Thyroid gland (tissue), 4 donors: ENCODE data around the gene PCBP3. TPM values are rescaled to one million over a fixed set of nuclear protein-coding genes. Genes with fewer than 3 reads are reported as not detected.

ENCODE experiments used
- DNase-seq, 2 donors: peaks; one replicate each; pipeline ENCODE4 v3.0.0-alpha.2; 2019
- H3K27ac ChIP-seq, 3 donors: fragments of 200-600 bp; sonication (generic); 1 replicate in 2 of 3; 2 replicates in 1 of 3; pipeline ENCODE4 v1.5.1; 2016 to 2019; ENCODE audit warnings: mild to moderate bottlenecking in 1 of 3, moderate library complexity in 1 of 3
- H3K27me3 ChIP-seq: fragments of 200-600 bp; sonication (generic); one replicate; pipeline ENCODE4 v1.5.1; 2019
- H3K36me3 ChIP-seq, 2 donors: fragments of 200-600 bp; sonication (generic); one replicate each; pipeline ENCODE4 v1.5.1; 2016 to 2019
- H3K4me1 ChIP-seq, 2 donors: fragments of 200-600 bp; sonication (generic); one replicate each; pipeline ENCODE4 v1.5.1; 2017 to 2019
- H3K4me3 ChIP-seq, 3 donors: fragments of 200-600 bp; sonication (generic); replicated peaks in 1 of 3; 1 replicate in 2 of 3; 2 replicates in 1 of 3; pipeline ENCODE4 v1.5.1; 2016; ENCODE audit warnings: mild to moderate bottlenecking in 1 of 3
- H3K9me3 ChIP-seq: fragments of 200-600 bp; sonication (generic); one replicate; pipeline ENCODE4 v1.5.1; 2017
- CTCF ChIP-seq, 6 experiments: fragments of 200-600 bp in 3 of 6; fragments of 450-650 bp in 3 of 6; sonication (generic) in 3 of 6; IDR thresholded peaks; one replicate each; pipeline ENCODE4 v1.5.1; 2016 to 2019; ENCODE audit warnings: antibody characterized with exemption in 6 of 6, mild to moderate bottlenecking in 2 of 6, inconsistent platforms in 1 of 6, moderate library complexity in 1 of 6
- POLR2A ChIP-seq, 2 donors: fragments of 450-650 bp; IDR thresholded peaks; one replicate each; pipeline ENCODE4 v1.6.1; 2017; ENCODE audit warnings: antibody characterized with exemption in 2 of 2, mild to moderate bottlenecking in 2 of 2, moderate library complexity in 1 of 2
- WGBS, 2 donors: methylation state at CpG; one replicate each; pipeline ENCODE4 v1.1.5; 2017; 5-methylcytosine and 5-hydroxymethylcytosine counted together
- intact Hi-C: fragments of 100-400 bp; cut with DNase I; formaldehyde crosslinking; loops from one replicate; pipeline ENCODE4 v1.15.1; 2023
- total RNA-seq, 4 donors: library from RNA; depleted of rRNA; stranded (reverse); fragments of >200 nt; gene quantifications; one replicate each; pipeline ENCODE4 v1.2.3, GENCODE V29; 2016

The PCBP3 gene
- total RNA-seq, 4 donors from 2014 or later: 0.33 to 0.98 (median 0.54) TPM; not detected in 1

- TF ChIP-seq POLR2A (IDR thresholded peaks at IDR 0.05) (no peak), CTCF (IDR thresholded peaks at IDR 0.05) (no peak)
- Histone ChIP-seq H3K27me3 (no peaks in the 10 kb centered on the region), H3K36me3 (no peaks in the 10 kb centered on the region), H3K4me1 (no peaks in the 10 kb centered on the region), H3K27ac (no peak overlapping the region), H3K4me3 (no peak overlapping the region), H3K9me3 (no peaks in the 10 kb centered on the region)
- intact Hi-C loops: no loop called here
- no peak for DNase-seq
- 78 to 88% methylated on average over 18 of the region's 18 CpGs for WGBS, 2 donors
Measured at GRCh38 chr21:45888386-45889009, 245.0 kb downstream of the PCBP3 start.

GRCh38 chr21:45889256-45889655, 245.7 kb downstream of the PCBP3 start:
- no peaks in the 10 kb centered on the region for H3K4me1 ChIP-seq
- H3K4me3 ChIP-seq: no peak overlapping the region
- DNase-seq: no peak
- H3K27me3 ChIP-seq: no peaks in the 10 kb centered on the region
- intact Hi-C loops: no loop called here
- no peak overlapping the region for H3K27ac ChIP-seq
- H3K36me3 ChIP-seq: no peaks in the 10 kb centered on the region
- 63 to 65% methylated on average over 9 to 10 of the region's 10 CpGs for WGBS, 2 donors
- H3K9me3 ChIP-seq: no peaks in the 10 kb centered on the region
- TF ChIP-seq POLR2A (IDR thresholded peaks at IDR 0.05): no peak
- no peak for TF ChIP-seq CTCF (IDR thresholded peaks at IDR 0.05)

GRCh38 chr21:45889961-45890360, 246.4 kb downstream of the PCBP3 start:
- no peaks in the 10 kb centered on the region for H3K4me1 ChIP-seq
- no peak overlapping the region for H3K4me3 ChIP-seq
- no peaks in the 10 kb centered on the region for H3K9me3 ChIP-seq
- 57 to 67% methylated on average over 9 to 10 of the region's 10 CpGs for WGBS, 2 donors
- no peak overlapping the region for H3K27ac ChIP-seq
- H3K36me3 ChIP-seq: no peaks in the 10 kb centered on the region
- DNase-seq: no peak
- H3K27me3 ChIP-seq: no peaks in the 10 kb centered on the region
- TF ChIP-seq POLR2A (IDR thresholded peaks at IDR 0.05) (no peak), CTCF (IDR thresholded peaks at IDR 0.05) (no peak)
- intact Hi-C loops: no loop called here

GRCh38 chr21:45891388-45892155, 248.0 kb downstream of the PCBP3 start:
- Histone ChIP-seq H3K4me1 (no peaks in the 10 kb centered on the region), H3K4me3 (no peak overlapping the region), H3K9me3 (no peaks in the 10 kb centered on the region), H3K27ac (no peak overlapping the region), H3K27me3 (no peaks in the 10 kb centered on the region), H3K36me3 (no peaks in the 10 kb centered on the region)
- DNase-seq: no peak
- WGBS, 2 donors: 77 to 81% methylated on average over 20 of the region's 26 CpGs
- intact Hi-C loops: no loop called here
- TF ChIP-seq POLR2A (IDR thresholded peaks at IDR 0.05): no peak
- no peak for TF ChIP-seq CTCF (IDR thresholded peaks at IDR 0.05)
